ENCODE results near the gene MRPL34. TPM values are rescaled to one million over a fixed set of nuclear protein-coding genes. Genes with fewer than 3 reads are reported as not detected.

Gene MRPL34
- total and polyA plus RNA-seq, 9 of the 15 experiments (the other 6 are each of a cell fraction or from before 2014, with no cell fraction given): 11.5 to 256 (median 72.5) TPM

DNA sequence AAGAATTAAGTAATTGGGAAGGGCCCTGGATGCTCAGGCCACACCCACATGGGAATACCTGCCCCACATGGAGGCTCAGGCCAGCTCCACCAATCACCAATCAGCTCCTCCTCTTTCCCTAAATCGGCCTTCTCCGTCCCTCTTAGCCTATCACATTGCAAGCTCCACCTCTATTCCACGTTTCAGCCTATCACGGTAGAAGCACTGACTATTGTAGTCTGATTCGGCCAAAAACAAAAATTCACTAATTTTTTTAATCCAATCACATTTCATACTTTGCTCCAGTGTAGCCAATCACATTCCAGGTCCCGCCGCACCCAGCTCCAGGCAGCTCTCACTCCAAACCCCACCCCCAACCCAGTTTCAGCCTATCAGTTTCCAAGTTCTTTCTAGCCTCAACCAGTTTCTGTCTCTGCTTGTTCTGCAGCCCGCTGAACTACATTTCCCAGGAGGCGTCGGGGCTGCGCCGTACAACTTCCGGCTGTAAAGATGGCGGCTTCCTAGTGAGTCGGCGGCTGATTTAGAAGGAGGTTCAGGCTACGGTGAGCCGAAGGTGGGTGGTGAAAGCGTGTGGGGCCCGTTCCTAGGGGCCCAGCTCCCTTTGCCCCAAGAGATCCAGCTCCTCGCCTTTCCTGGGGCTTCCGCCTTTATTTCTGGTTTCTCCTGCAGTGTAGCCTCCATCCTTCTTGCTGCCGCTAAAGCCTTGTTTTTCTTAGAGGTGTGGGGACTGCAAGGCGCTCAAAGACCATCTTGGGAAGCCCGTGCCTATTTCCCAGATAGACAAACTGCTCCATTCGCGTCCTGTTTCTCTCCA lies 38.5 kb upstream of the MRPL34 start, which contains the start of gene BABAM1 (continued):
- TF ChIP-seq, protein P1, sequence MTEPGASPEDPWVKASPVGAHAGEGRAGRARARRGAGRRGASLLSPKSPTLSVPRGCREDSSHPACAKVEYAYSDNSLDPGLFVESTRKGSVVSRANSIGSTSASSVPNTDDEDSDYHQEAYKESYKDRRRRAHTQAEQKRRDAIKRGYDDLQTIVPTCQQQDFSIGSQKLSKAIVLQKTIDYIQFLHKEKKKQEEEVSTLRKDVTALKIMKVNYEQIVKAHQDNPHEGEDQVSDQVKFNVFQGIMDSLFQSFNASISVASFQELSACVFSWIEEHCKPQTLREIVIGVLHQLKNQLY (CRISPR knock-in tag; conservative IDR thresholded peaks at IDR 0.05): no peak
- TF ChIP-seq MTA3 (IDR thresholded peaks at IDR 0.05; ENCODE audit: borderline replicate concordance): 0 out of 2 replicates have a peak, but pooled peaks have one; percentile 68
- TF ChIP-seq NR2F6 (CRISPR knock-in tag; IDR thresholded peaks at IDR 0.05): no peak
- peak; percentile 70; the same call in 1 of the 2 replicates for TF ChIP-seq PML (IDR thresholded peaks at IDR 0.05; ENCODE audit: low read length)
- peak; percentile 73 for TF ChIP-seq LCOR (CRISPR knock-in tag; IDR thresholded peaks at IDR 0.05)
- 0 out of 2 replicates have a peak, but pooled peaks have one; percentile 78 for TF ChIP-seq ERF (CRISPR knock-in tag; IDR thresholded peaks at IDR 0.05)
- TF ChIP-seq PHB (CRISPR knock-in tag; IDR thresholded peaks at IDR 0.05): no peak
- no peak for TF ChIP-seq ZKSCAN3 (CRISPR knock-in tag; IDR thresholded peaks at IDR 0.05)
- no peak for TF ChIP-seq ARNT (IDR thresholded peaks at IDR 0.05)
- peak; percentile 82 for TF ChIP-seq MTA1 (IDR thresholded peaks at IDR 0.05; ENCODE audit: borderline replicate concordance)
- no peak for TF ChIP-seq ZNF717 (CRISPR knock-in tag; IDR thresholded peaks at IDR 0.05)
- peak; percentile 94 for TF ChIP-seq FOXJ2 (tag; IDR thresholded peaks at IDR 0.05)
- no peak for TF ChIP-seq TFAM (CRISPR knock-in tag; conservative IDR thresholded peaks at IDR 0.05)
- TF ChIP-seq NEUROD1 (IDR thresholded peaks at IDR 0.05; ENCODE audit: borderline replicate concordance, low read depth, low read length, partially characterized antibody): peak; percentile 97
- TF ChIP-seq, protein P2, sequence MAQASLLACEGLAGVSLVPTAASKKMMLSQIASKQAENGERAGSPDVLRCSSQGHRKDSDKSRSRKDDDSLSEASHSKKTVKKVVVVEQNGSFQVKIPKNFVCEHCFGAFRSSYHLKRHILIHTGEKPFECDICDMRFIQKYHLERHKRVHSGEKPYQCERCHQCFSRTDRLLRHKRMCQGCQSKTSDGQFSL (CRISPR knock-in tag; IDR thresholded peaks at IDR 0.05): no peak
- TF ChIP-seq, protein P2 (tag; IDR thresholded peaks at IDR 0.05): no peak
- no peak for TF ChIP-seq ZNF778 (CRISPR knock-in tag; IDR thresholded peaks at IDR 0.05)
- TF ChIP-seq SRF (CRISPR knock-in tag; IDR thresholded peaks at IDR 0.05): peak; percentile 41 to 76; a peak in 1 of 4 replicates
- peak; percentile 71 for TF ChIP-seq POLR2B (IDR thresholded peaks at IDR 0.05; ENCODE audit: low read depth, partially characterized antibody)
- peak; percentile 65 for TF ChIP-seq SMAD1 (IDR thresholded peaks at IDR 0.05; ENCODE audit: low read depth, low read length, partially characterized antibody)
- no peak for TF ChIP-seq CBX2 (IDR thresholded peaks at IDR 0.05; ENCODE audit: insufficient read depth, low read length, poor library complexity, severe bottlenecking)
- TF ChIP-seq, protein P3, sequence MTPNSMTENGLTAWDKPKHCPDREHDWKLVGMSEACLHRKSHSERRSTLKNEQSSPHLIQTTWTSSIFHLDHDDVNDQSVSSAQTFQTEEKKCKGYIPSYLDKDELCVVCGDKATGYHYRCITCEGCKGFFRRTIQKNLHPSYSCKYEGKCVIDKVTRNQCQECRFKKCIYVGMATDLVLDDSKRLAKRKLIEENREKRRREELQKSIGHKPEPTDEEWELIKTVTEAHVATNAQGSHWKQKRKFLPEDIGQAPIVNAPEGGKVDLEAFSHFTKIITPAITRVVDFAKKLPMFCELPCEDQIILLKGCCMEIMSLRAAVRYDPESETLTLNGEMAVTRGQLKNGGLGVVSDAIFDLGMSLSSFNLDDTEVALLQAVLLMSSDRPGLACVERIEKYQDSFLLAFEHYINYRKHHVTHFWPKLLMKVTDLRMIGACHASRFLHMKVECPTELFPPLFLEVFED (CRISPR knock-in tag; conservative IDR thresholded peaks at IDR 0.05): peak; percentile 86
- TF ChIP-seq, protein P4, sequence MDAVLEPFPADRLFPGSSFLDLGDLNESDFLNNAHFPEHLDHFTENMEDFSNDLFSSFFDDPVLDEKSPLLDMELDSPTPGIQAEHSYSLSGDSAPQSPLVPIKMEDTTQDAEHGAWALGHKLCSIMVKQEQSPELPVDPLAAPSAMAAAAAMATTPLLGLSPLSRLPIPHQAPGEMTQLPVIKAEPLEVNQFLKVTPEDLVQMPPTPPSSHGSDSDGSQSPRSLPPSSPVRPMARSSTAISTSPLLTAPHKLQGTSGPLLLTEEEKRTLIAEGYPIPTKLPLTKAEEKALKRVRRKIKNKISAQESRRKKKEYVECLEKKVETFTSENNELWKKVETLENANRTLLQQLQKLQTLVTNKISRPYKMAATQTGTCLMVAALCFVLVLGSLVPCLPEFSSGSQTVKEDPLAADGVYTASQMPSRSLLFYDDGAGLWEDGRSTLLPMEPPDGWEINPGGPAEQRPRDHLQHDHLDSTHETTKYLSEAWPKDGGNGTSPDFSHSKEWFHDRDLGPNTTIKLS (IDR thresholded peaks at IDR 0.05; ENCODE audit: borderline replicate concordance, low read depth): peak; percentile 82; the same call in 1 of the 2 replicates
- TF ChIP-seq JUNB (CRISPR knock-in tag; conservative IDR thresholded peaks at IDR 0.05): no peak
- TF ChIP-seq MAZ (CRISPR knock-in tag; conservative IDR thresholded peaks at IDR 0.05 in 1 of 2, IDR thresholded peaks at IDR 0.05 in 1 of 2): 0 out of 4 replicates have a peak, but pooled peaks of 1 of the 2 experiments have one; percentile 14

Measured in K562 (cell line).